Glutamatergic neuron (in vitro differentiated cells): ENCODE data around the gene PRR36. TPM values are rescaled to one million over a fixed set of nuclear protein-coding genes. Genes with fewer than 3 reads are reported as not detected.

ENCODE experiments used
- DNase-seq: peaks from one replicate; pipeline ENCODE4 v3.0.0; 2022
- H3K27ac Mint-ChIP-seq: one replicate; pipeline ENCODE4 v1.8.0; 2020; ENCODE audit warnings: mild to moderate bottlenecking, mixed read lengths, inconsistent platforms; ENCODE audit not compliant: unreplicated experiment
- H3K27me3 Mint-ChIP-seq: one replicate; pipeline ENCODE4 v1.8.0; 2020; ENCODE audit warnings: mild to moderate bottlenecking, moderate library complexity, mixed read lengths, inconsistent platforms; ENCODE audit not compliant: unreplicated experiment
- H3K36me3 Mint-ChIP-seq: one replicate; pipeline ENCODE4 v1.8.0; 2020; ENCODE audit warnings: mild to moderate bottlenecking, mixed read lengths, inconsistent platforms; ENCODE audit not compliant: unreplicated experiment
- H3K4me1 Mint-ChIP-seq: one replicate; pipeline ENCODE4 v1.8.0; 2020; ENCODE audit warnings: mild to moderate bottlenecking, low read depth, mixed read lengths, inconsistent platforms; ENCODE audit not compliant: unreplicated experiment
- H3K4me3 Mint-ChIP-seq: one replicate; pipeline ENCODE4 v1.8.0; 2020; ENCODE audit warnings: mild to moderate bottlenecking, mixed read lengths, inconsistent platforms; ENCODE audit not compliant: unreplicated experiment
- H3K9me3 Mint-ChIP-seq: one replicate; pipeline ENCODE4 v1.8.0; 2020; ENCODE audit warnings: mild to moderate bottlenecking, moderate library complexity, mixed read lengths, inconsistent platforms; ENCODE audit not compliant: unreplicated experiment
- CTCF ChIP-seq: fragments of 200-600 bp; sonication (generic); IDR thresholded peaks from one replicate; pipeline ENCODE4 v1.5.0; 2021; ENCODE audit not compliant: partially characterized antibody, unreplicated experiment
- total RNA-seq: library from RNA; stranded (reverse); fragmentation: NEBNext Ultra II Directional; extraction: Animal tissue kit (Norgen Biotek cat#: 25700); gene quantifications from one replicate; pipeline ENCODE4 v1.2.1, GENCODE V29; 2021; ENCODE audit not compliant: unreplicated experiment

Gene PRR36
- total RNA-seq, 1 donor from 2014 or later = 37.4 TPM

- peak; percentile 68 for DNase-seq
- peaks cover 5% of the 10 kb centered on the region for H3K9me3 Mint-ChIP-seq
- peaks cover 18% of the 10 kb centered on the region for H3K27me3 Mint-ChIP-seq
- no peak for TF ChIP-seq CTCF
- H3K36me3 Mint-ChIP-seq = no peaks in the 10 kb centered on the region
- peak overlapping the region; percentile 91 for H3K4me3 Mint-ChIP-seq
- peak overlapping the region; percentile 92 for H3K27ac Mint-ChIP-seq
- H3K4me1 Mint-ChIP-seq = peaks cover 4% of the 10 kb centered on the region
Observed at GRCh38 chr19:7873304-7874075, 700 bp downstream of the PRR36 start.

GRCh38 chr19:7872306-7873204 lies 1.6 kb downstream of the PRR36 start:
- no peak for TF ChIP-seq CTCF
- Mint-ChIP-seq H3K9me3 (peaks cover 8% of the 10 kb centered on the region), H3K4me1 (peaks cover 4% of the 10 kb centered on the region), H3K4me3 (peak overlapping the region; percentile 65), H3K27ac (no peak overlapping the region), H3K27me3 (peaks cover 22% of the 10 kb centered on the region), H3K36me3 (no peaks in the 10 kb centered on the region)
- DNase-seq = no peak

GRCh38 chr19:7871437-7872305 lies 2.5 kb downstream of the PRR36 start:
- peak overlapping the region; percentile 85 for H3K27ac Mint-ChIP-seq
- no peak for TF ChIP-seq CTCF
- no peaks in the 10 kb centered on the region for H3K36me3 Mint-ChIP-seq

GRCh38 chr19:7870571-7871436 lies 3.4 kb downstream of the PRR36 start:
- Mint-ChIP-seq H3K4me3 (peak overlapping the region; percentile 76), H3K9me3 (peaks cover 6% of the 10 kb centered on the region), H3K27ac (peak overlapping the region; percentile 85), H3K36me3 (no peaks in the 10 kb centered on the region), H3K4me1 (peaks cover 4% of the 10 kb centered on the region), H3K27me3 (peaks cover 24% of the 10 kb centered on the region)
- DNase-seq = peak; percentile 68
- TF ChIP-seq CTCF = no peak

More at GRCh38 chr19:7871437-7872305, 2.5 kb downstream of the PRR36 start:
- H3K27me3 Mint-ChIP-seq = peaks cover 26% of the 10 kb centered on the region
- H3K4me3 Mint-ChIP-seq = peak overlapping the region; percentile 76
- peaks cover 4% of the 10 kb centered on the region for H3K4me1 Mint-ChIP-seq
- peaks cover 6% of the 10 kb centered on the region for H3K9me3 Mint-ChIP-seq
- DNase-seq = peak; percentile 92
